ENCODE measurements around the gene NWD2.
"Not testable (repeated sequence)": the region's sequence is repeated elsewhere in the genome, so short reads cannot be mapped to it uniquely, and the experiment has no call there.

Gene NWD2, protein sequence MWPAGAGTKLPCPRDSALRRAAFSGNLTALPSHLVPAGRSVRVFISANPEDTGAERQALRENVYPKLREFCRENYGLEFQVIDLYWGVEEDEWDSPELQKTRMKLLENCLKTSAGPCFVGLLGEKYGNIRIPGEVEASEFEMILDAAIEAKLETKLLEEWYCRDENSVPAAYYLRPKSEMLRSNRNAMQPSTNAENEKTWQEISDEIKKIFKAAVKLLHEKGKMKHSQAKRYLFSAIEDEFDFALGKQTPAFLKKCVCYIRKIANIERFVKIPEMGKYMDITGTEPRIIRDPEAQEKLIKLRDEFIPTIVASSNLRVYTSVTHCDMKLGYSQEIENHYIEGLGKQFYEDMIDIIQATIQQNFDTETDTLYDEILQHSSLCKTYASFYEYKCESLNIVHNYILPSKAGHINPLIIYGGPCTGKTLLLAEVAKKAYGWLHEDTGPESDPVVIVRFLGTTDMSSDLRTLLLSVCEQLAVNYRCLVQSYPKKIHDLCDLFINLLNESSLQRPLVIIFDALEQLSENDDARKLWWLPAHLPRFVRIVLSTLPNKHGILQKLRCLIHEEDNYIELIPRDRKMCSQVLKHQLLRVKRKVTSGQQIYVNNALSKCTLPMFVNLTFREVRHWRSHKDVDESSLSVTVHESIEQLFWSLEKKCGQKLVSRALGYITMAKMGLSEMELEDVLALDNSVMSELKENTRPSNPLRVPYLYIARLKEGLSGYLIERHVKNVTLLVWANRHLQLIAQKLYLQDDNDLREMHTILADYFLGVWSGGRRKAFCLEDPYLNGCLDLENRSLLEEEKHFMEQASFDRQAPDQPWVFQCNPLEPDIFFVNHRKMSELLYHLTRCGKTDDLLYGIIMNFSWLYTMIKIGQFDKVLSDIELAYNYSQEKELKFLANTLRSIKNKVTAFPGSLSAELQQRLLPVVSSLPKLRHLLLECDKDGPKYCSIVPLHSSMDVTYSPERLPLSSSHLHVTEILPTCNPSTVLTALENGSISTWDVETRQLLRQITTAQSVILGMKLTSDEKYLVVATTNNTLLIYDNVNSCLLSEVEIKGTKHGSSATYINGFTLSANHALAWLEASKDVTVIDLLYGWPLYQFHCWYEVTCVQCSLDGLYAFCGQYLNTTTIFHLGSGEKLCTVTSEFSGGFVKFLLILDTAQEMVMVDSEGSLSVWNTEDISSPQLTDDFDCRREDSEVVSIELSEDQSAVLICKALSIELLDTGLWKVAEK (N-terminal part only)

DNA sequence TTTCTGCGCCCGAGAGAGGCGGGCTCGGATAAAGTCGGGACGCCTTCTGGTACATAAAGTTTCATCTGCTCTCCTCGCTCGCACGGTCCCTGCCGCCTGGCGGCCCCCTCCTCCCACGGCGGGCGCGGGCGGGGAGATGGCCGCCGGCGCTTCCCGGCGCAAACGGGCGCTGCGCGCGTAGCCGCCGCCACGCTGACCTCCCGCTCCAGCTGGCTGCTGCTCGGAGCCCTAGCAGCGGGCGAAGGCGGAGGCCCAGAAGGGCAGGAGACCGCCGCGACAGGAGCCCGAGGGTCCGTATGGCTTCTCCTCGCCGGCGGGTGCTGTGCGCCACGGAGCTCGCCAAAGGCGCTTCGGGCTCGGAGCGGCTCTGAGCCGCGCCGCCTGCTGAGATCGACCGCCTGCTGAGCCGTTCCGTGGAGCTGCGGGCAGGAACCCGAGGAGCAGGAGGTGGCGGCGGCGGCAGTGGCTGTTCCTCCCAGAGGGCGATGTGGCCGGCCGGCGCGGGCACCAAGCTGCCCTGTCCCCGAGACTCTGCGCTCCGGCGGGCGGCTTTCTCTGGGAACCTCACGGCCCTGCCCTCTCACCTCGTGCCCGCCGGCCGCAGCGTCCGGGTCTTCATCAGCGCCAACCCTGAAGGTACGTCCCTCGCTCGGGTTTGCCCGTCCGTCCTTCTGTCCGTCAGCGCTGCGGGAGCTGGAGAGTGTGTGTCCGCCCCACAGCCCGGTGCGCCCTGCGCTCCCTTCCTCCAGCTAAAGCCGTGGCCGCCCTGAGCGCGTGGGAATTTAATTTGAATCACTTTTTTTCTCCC is at the start of gene NWD2:
TSS of gene NWD2 (plus strand) at position 161 of the 808 bp plus-strand sequence. CDS start at position 486, 325 bp downstream.
- no peak for FAIRE-seq
- no peak for DNase-seq (ENCODE audit: extremely low spot score, insufficient read length, low read depth)

DNA sequence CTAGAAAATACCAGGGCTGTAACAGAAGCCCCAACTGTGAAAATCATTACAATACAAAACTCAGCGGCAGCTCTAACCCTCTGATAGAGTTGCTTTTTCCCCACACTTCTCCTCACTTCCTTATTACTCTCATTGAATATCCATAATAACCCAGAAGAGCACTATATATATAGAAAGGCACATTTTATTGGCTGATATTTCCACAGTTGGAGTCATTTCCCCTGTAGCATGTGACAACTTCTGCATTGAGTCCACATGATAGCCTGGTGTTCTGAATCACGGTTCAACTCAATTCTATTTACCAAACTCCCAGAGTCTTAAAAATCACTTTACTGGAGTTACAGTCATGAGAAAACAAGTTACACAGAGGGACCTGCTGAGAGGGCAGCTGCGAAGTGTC is 46.6 kb upstream of the NWD2 start:
- FAIRE-seq (no peak), DNase-seq (ENCODE audit: extremely low spot score, insufficient read length, low read depth) (no peak)

DNA sequence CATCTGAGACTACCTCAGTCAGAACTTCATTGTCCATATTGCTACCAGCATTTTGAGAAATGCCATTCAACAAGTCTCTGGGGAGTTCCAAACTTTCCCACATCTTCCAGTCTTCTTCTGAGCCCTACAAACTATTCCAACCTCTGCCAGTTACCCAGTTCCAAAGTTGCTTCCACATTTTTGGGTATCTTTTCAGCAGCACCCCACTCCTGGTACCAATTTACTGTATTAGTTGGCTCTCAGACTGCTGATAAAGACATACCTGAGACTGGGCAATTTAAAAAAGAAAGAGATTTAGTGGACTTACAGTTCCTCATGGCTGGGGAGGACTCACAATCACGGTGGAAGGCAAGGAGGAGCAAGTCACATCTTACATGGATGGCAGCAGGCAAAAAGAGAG is 39.8 kb upstream of the NWD2 start:
- not testable (repeated sequence) for DNase-seq (ENCODE audit: extremely low spot score, insufficient read length, low read depth); FAIRE-seq

DNA sequence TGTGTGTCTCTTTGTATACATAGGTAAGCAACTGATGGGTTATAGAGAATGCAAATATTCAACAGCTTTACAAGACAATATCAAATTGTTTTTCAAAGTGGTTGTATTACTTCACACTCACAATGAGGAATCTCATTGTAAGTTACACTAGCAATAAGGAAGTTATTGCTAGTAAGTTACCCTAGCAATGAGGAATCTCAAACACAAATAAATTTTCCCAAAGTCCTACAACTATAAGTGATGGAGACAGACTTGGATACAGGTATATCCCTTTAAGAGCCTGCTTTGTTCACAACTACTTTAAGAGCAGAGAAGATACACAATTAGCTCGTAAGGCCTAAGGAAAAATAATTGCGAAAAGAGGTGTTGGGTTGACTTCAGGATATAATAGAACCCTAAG is 28.3 kb upstream of the NWD2 start:
- no peak for DNase-seq (ENCODE audit: extremely low spot score, insufficient read length, low read depth)
- FAIRE-seq = no peak

DNA sequence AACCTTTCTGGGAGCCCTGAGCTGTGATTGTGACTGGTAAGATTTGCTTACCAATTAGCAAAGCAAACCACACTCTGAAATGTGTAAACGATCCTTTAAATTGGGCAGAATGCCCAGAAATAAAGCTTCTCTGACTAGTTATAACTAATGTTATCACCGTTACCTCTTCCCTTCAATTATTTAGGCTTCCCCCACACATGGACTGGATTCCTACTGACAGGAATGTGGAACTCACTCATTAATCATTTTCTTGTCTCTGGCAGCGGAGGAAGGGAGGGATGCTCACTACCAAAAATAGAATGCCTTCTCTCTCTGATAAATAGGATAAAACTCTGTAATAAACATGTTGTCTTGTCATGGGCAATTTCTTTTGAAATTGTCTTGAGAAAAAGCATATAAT is 25.3 kb upstream of the NWD2 start:
- DNase-seq (ENCODE audit: extremely low spot score, insufficient read length, low read depth) (no peak), FAIRE-seq (no peak)

DNA sequence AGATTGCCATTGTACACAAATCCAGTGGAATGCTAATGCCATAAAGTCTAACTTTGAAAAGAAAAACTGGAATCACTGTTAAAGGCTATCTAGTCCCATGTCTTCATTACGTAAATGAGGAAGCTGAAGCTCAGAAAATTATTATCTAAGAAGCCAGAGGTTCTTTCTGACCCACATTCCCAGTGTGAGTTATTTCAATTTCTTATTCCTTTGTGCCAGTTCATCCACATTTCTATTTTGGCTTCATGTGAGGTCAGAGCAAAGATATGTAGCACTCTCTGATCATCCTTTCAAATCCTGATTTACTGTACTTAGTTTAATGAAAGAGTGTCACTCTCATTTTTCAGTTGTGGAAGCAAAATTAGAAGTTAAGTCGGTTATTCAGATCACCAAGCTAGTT is 24.6 kb upstream of the NWD2 start:
- no peak for DNase-seq (ENCODE audit: extremely low spot score, insufficient read length, low read depth)
- no peak for FAIRE-seq

DNA sequence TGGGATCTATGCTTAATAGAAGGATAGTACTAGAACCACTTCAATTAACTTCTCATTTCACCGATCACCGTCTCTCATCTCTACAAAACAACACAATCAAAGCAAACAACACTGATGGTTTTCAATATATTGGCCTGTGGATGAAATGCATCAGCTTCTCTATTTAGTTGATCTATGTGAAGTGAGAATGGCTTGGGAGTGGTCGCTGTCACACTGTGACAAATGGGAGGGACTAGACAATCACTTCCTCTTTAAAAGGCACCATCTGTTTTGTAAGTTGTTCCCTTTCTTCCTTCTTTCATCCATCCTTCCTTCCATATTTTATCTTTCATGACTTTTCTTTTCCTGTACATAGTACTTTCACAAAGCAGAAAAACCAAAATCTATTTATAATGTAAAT is 23.9 kb upstream of the NWD2 start:
- FAIRE-seq (no peak), DNase-seq (ENCODE audit: extremely low spot score, insufficient read length, low read depth) (no peak)

DNA sequence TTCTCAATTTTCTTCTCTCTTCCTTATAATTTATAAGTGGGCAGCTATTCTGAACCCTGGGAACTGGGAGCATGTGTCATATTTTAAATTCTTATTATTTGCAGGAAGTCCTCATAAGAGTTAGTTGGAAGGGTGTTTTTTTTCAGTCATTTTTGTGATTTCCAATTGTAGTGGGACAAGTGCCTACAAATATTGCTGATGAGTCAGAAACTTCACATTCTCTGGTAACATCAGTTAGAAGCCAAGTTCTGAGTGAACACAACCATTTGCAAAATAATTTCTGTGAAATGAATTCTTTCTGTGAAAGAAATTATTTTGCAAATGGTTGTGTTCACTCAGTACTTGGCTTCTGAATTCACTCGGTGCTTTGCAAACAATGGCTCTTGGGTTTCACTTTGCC is 20.8 kb upstream of the NWD2 start:
- no peak for DNase-seq (ENCODE audit: extremely low spot score, insufficient read length, low read depth)
- FAIRE-seq = no peak

DNA sequence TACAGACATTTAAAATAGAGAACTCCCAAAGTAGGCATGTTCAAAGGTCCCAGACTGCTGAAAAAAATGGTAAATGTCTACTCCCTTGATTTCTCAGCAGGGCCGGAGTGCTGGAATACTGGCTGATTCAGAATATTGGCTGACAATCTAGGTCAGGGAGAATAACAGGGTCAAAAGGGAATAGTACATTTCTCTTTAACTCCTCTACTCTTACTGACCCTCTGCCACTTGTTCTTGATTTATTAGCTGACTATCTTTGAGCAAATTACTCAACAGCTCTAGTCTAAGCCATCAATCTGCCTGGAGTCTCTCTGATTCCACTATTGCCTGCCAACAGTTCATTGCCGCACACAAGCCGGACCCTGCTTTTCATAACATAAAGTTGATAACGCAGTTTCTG is 19.7 kb upstream of the NWD2 start:
- FAIRE-seq (no peak), DNase-seq (ENCODE audit: extremely low spot score, insufficient read length, low read depth) (no peak)

DNA sequence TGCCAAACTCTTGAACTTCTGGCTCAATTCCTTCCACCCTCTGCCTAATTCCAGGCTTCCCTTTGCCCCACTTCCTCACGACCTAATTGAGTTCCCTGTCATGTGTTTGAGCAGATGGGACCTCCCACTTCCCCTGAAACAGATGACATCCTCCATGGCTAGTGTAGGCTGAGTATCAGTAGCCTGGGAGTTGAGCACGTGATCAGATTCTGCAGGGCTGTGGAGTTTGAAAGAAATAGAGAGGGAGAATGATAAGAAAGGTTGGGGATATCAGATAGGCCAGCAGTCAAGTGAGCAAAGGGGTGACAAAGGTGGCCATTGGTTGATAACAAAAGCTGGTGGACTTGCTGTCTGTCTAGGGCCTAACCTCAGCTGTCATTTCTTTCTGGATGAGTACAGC is 18.8 kb upstream of the NWD2 start:
- DNase-seq (ENCODE audit: extremely low spot score, insufficient read length, low read depth) = no peak
- FAIRE-seq = no peak

DNA sequence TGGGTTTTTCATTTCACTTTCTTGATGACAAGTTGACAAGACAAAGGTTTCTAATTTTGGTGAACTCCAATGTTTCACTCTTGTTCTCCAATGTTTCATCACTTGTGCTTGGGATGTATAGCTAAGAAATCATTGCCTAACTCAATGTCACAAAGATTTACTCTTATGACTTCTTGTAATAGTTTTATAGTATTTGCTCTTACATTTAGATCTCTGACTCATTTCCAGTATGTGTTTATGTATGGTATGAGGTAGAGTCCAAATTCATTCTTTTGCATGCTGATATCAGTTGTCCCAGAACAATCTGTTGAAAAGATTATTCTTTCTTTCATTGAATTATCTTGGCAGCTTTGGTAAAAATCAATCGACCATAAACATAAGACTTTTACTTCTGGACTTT is 12.2 kb upstream of the NWD2 start:
- DNase-seq (ENCODE audit: extremely low spot score, insufficient read length, low read depth) (no peak), FAIRE-seq (no peak)

DNA sequence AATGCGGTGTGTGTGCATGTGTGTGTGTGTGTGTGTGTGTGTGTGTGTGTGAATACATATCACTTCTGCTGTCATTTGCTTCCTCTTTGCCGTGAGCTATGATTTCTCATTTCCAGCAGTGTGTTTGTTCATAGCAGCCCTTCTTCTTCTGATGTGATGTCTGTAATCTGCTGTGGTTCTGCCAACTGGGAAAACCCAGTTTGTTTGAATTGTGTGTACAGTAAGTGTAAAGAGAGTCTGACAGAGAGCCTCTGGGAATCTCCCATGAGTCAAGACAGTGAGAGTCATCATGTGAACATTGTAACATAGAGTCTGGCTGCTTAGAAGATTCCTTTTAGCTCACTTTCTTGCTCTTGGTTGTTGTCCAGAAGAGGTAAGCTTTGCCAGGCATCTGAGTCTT is 8.4 kb upstream of the NWD2 start:
- no peak for DNase-seq (ENCODE audit: extremely low spot score, insufficient read length, low read depth)
- no peak for FAIRE-seq

DNA sequence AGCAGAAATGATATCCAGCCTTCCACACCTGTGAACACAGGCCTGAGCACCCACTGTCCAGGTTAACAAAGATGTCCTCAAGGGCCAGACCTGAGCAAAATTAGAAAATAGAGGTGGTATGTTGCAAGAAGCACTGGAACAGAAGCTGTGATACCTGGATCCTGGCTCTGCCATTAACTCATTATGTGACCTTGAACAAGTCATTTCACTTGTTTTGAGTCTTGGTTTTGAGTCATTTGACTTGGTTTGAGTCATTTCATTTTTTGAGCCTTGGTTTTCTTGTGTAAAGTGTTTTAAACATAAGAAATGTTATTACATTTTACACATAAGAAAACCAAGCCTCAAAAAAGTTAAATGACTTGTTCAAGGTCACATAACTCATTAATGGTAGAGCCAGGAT is 2.9 kb upstream of the NWD2 start:
- no peak for FAIRE-seq

DNA sequence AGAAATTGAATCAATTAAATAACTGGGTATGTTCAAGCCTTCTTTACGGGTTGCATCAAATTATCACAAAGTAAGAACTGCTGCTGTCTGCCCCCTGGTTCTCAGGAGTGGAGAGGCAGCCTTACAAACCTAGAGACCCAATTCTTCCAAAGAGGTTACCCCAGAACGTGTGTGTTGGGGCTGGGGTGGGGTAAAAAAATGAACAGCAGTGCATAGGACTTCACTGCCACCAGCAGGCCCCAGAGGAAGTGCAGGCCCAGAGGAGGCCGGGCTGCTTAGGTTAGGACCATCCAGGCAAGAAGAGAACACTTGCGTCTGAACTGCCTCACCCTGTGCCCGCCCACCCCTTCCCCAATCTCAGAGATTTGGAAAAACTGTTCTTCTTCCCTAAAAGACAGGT is 1.5 kb upstream of the NWD2 start:
- no peak for FAIRE-seq
- no peak for DNase-seq (ENCODE audit: extremely low spot score, insufficient read length, low read depth)

More for the DNA sequence above, 2.9 kb upstream of the NWD2 start:
- no peak for DNase-seq (ENCODE audit: extremely low spot score, insufficient read length, low read depth)

DNA sequence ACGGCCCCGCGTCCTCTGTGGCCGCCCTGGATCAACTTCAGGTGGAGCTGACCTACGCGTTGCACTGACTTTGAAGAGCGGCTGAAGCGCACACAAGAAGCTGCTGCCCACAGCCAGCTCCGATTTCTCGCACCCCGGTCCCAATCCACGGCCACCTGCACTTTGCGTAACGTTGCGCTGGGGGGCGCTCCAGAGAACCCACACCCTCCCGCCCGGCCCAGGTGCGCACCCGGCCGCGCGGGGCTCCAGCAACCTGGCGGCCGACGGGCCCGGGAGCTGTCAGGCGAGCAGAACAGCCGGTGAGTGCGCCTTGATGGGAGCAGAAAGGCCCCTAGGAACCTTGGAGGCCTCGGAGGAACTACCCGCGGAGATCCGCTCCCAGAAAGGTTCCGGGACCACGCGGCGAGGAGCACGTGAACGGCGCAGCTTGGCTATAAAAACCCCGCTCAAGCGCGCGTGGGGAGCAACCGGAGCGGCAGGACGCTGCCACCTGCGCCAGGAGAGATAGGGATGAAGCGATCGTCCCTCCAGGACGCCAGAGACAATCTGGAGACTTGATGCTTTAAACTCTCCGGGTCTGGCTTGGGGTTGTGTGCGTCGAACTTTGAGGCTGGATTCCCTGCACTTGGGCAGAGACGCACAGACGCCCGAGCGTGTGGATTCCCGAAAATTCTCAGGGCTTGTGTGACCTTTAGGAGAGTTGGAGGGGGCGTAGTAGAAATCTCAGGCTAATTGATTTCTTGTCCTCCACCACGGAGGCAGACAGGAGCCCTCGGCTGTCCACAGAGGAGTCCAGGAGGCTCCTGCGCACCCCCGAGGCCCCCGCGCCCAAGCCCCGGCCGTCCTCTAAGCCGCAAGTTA is 591 bp upstream of the NWD2 start:
- no peak for DNase-seq (ENCODE audit: extremely low spot score, insufficient read length, low read depth)
- FAIRE-seq = no peak

DNA sequence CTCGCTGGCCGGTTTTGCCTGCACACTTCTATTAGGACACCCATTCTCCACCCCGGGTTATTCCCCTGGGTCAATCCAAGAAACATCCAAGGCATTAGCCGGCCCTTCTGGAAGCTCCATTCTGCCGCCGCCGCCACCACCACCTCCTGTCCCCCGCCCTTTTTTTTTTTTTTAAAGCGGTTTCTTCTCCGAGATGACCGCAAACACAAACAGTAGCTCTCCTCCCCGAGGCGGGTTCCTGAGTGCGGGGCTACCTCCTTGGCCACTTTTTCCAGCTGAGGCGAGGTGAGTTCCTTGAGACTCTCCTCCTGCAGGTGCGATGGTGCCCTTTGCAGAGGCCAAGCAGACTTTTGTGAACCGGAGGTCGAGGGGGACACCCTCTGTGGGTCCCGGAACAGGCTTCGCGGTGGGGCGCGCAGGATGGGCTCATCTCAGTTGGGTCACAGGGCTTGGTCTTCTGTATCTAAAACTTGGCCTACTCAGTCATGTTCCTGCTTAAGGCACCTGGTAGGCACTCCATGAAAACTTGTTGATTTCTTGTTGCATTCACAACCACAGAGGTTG is 930 bp downstream of the NWD2 start:
- no peak for FAIRE-seq
- no peak for DNase-seq (ENCODE audit: extremely low spot score, insufficient read length, low read depth)

DNA sequence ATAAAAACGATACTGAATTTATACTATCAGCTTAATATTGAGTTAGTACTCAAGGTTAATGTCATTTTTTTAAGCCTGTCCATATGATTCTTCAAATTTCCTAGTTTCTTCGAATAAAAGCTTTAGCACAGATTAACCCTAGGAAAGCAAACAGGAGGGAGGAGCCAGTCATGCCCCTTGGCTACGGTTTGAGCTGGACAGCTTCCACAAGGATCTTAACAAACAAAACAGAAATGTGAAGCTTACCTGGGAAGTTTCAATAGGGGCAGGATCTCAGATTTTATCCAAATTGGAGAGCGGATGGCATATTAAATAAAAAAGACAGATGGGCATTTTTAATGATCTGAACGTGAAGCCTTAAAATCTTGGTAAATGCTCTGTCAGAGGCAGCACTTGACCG is 2.3 kb downstream of the NWD2 start:
- DNase-seq (ENCODE audit: extremely low spot score, insufficient read length, low read depth) (no peak), FAIRE-seq (no peak)

DNA sequence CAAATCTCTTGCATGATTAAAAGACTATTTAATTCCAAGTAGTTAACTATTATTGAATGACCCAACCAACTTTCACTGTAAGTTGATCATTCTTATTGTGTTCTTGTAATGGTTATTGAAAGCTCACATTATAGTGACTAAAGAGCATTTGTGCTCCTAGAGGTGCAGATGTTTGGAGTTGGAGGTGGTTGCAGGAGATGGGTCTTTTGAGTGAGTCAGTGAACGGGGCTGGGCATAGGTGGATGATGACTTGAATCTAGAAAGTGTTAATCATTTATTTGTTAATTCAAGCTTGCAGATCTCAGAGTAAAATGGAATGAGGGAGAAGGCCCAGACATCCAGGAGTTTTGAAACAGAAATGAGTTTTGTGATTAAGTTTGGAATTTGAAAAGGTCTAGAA is 13.7 kb downstream of the NWD2 start:
- DNase-seq (ENCODE audit: extremely low spot score, insufficient read length, low read depth) (no peak), FAIRE-seq (no peak)

DNA sequence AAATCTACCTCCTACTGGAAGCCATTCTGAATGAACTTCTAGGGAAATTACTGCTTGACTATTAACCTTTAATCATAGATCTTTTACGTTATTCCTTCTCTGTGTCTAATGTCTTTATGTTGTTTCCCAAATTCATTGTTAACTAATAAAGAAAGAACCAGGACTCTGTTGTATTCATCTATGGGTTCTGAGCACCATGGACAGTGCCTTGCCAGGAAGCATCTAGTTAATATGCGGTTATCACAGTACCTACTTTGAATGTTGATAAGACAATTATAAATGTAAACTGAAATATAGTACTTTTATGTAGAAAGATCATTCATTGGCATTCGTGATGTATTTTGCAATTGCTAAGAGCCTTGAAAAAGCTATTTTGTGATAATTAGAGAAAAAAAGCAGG is 23.8 kb downstream of the NWD2 start:
- DNase-seq (ENCODE audit: extremely low spot score, insufficient read length, low read depth) (no peak), FAIRE-seq (no peak)
